ENCODE measurements around the gene CNTROB.

CNTROB gene

DNA sequence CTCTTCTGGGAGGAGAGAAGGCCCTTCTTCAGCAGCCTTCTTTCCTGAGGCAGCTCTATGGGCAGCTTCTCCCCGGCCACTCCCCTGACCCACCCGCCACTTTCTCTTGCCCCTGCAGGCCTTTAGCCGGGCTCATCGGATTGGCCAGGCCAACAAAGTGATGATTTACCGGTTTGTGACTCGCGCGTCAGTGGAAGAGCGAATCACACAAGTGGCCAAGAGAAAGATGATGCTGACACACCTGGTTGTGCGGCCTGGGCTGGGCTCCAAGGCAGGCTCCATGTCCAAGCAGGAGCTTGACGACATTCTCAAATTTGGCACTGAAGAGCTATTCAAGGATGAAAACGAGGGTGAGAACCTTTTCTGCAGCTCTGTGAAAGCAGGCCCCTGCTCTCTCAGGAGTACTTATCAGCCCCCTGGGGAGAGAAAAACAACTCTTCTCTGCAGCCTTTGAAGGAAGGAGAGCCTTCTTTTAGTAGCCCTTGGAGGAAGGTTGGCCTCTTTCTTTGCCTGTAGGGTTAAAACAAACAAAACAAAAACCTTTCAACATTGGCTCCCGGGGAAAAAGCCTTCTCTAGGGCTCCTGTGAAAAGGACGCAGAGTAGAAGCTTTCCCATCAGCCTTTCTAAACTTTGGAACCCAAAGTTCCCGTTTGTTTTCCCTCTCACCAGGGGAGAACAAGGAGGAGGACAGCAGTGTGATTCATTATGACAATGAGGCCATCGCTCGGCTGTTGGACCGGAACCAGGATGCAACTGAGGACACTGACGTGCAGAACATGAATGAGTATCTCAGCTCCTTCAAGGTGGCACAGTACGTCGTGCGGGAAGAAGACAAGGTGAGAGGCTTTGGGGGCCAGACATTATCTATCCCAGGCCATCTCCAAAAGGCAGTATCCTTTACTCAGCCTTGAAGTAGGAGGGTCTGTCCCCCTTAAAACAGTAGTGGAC, 28.6 kb upstream of the CNTROB start:
- no peak for DNase-seq (ENCODE audit: low read depth, low spot score)

DNA sequence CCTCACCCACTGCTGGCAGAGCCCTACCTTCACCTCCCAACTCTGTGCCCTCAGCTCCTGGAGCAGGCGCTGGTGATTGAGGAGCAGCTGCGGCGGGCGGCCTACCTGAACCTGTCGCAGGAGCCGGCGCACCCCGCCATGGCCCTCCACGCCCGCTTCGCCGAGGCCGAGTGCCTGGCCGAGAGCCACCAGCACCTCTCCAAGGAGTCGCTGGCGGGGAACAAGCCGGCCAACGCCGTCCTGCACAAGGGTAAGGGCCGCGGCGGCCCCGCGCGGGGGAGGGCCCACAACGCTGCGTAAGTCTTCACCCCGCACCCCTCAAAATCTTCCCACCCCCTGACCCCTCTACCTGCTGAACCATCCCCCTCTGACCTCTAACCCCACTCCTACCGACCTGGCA, 22.9 kb upstream of the CNTROB start:
- no peak for DNase-seq (ENCODE audit: low read depth, low spot score)

DNA sequence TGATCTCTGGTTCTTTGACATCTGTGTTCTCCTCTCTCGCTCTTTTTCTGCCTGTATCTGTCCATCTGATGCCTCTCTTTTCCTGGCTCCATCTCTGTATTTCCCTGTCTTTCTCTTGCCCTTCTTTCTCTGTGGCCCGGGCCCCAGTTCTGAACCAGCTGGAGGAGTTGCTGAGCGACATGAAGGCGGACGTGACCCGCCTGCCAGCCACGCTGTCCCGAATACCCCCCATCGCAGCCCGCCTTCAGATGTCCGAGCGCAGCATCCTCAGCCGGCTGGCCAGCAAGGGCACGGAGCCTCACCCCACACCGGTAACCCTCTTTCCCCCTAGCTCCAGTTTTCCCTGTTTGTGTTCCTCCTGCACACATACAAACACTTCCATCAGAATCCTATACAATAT, 21.7 kb upstream of the CNTROB start:
- DNase-seq (ENCODE audit: low read depth, low spot score) = no peak

GRCh38 chr17:7910711-7911110, 21.3 kb upstream of the CNTROB start:
- DNase-seq (ENCODE audit: low read depth, low spot score) = no peak

DNA sequence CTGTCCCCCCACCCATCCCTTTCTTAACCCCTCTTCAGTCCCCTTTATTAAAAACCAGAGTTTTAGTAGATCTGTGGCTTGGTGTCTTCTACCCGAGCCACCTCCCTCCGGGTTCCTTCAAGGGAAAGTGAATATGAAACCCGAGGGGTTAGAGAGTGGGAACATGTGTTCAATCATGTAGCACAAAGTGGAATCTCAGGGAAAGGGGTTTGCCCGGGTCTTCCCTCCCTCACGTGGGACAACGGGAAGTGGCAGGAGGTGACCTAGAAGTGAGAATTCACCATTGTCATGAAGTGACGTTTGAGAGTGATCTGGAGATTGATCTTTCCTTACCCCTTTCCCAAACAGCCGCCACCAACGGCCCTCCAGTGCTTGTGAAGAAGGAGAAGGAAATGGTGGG, 20.9 kb upstream of the CNTROB start:
- DNase-seq (ENCODE audit: low read depth, low spot score) = no peak

GRCh38 chr17:7912927-7913524, 19.0 kb upstream of the CNTROB start:
- DNase-seq (ENCODE audit: low read depth, low spot score) = no peak

DNA sequence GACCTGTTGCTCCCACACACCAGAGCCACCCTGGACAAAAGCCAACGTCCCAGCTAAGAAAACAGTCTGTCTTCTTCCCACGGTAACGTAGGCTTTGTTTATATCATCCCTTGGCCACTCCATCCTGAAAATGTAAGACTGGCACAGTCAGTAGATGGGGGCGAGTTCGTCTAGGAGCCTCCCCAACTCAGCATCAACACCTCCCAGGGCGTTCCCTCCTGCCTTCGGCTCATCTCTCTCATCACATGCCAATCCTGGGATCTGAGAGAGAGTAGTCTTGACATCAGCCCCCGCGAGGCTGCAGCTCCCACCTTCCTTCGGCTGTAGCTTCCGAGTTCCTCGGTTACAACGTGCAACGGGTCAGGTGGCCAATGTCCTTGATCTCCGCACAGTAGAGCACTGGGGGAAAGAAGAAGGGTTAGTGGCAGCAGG, 16.8 kb upstream of the CNTROB start:
- no peak for DNase-seq (ENCODE audit: low read depth, low spot score)

DNA sequence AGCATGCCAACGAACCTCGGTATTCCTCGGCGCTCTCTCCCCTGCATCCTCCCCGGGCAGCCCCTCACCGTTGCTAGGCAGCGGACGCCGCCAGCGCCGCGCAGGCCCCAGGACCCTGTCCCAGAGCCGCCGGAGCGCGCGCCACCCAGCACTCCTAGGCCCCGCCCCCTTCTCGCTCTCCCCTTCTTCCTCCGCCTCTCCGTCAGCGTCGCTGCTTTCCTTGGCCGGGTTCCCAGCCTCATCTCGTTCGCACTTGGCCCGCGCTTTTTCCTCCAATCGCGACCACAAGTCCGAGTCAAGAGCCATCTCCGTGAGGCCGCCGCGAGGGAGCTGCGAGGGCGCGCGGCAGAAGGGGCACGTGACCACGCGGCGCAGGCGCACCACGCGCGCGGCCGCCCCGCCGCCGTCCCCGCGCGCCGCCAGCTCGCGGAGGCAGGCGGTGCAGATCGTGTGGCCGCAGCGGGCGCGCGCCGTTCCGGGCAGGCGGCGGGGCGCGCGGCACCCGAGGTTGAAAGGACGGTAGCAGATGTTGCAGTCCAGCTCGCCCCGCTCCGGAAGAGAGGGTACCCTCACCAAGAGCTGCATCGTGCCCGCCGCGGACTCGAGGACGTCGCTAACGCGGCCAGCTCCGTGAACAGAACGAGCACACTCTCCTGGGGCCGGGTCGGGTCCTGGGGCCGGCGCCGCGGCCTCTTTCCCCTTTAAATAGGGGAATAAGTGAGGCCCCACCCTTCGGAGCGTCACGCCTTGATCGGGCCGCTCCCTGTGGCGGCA, 16.2 kb upstream of the CNTROB start, which contains the start of gene RNF227:
Gene RNF227, minus strand, starts transcription at position 679 of the 774 bp plus-strand sequence. Its CDS starts 94 bp downstream, at position 585.
- DNase-seq (ENCODE audit: low read depth, low spot score) = peak; percentile 67

GRCh38 chr17:7916385-7916682, 15.7 kb upstream of the CNTROB start:
- DNase-seq (ENCODE audit: low read depth, low spot score) = no peak

DNA sequence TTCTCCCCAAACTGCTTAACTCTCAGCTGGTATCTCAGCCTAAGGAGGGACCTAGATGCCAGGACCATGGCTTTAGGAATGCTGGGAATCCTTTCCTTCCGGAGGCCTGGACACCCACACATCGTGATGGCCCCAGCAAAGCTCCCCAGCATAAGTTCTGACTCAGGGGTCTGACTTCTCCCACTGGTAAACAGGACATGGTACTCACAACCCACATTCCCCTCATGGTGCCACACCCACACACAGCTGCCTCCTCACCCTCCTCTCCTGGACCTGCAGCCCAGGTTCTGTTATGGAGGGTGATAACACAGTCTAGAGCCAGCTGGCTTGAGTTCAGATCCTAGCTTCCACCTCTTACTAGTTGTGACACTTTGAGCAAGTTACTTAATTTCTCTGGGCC, 15.2 kb upstream of the CNTROB start:
- DNase-seq (ENCODE audit: low read depth, low spot score) = no peak

DNA sequence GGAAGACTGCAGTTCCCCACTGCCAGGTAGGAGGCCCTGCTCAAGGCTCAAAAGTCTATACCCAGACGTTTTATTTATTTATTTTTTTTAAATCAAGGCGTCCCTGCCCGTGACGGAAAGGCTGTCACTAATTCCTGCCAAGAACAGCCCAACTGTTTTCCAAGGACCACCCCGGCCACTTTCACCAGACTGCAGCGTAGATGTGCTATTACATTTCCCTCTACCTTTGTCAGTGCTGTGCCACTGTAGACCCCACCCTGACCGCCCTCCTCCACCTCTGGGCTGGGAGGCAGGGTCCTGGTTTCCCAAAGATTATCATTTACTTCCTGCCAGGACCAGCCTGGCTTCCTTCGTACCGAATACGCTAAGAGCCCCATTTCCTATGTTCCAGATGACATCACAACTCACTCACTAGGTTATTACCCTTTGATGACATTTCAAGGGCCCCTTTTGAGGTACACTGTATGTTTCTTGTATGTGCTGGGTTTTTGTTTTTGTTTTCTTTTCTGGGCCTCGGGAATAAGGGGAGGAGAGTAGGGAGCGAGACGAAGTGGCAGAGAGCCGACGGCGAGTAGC, 9.6 kb upstream of the CNTROB start:
- no peak for DNase-seq (ENCODE audit: low read depth, low spot score)

DNA sequence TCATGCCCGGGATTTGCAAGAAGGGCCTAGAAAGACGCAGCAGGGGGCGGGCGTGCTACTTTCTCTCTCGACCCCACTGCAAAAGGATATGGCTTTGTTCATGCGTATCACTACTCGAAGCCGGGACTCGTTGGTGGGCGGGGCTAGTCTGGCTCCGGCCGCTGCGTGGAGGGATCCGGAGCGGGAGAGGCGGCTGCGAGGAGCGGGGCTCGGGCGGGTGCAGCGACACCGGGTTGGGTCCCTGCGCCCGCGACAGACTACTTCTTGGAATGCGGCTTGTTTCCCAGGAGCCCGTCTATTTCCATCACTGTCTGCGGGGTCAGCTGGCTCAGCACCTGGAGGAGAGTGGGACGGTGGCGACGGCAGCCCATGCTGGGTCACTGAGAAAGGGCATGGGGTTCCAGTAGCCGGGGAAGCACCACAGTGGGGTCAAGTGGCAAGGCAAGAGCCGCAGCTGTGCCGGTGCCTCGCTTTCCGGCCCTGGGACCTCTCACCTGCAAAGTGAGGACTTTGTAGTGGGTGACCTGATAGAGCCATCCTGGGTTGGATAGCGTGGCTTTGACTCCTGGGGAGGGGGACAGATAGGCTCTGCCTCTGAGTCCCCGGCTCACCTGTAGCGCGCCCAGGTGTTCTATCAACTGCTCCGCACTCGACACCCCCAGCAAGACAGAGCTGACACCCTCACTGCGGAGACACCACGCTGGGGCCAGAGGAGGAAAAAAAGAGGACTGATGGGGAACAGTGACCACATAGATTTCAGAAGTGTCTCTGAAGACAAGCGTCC, 9.0 kb upstream of the CNTROB start:
- DNase-seq (ENCODE audit: low read depth, low spot score) = peak; percentile 77

DNA sequence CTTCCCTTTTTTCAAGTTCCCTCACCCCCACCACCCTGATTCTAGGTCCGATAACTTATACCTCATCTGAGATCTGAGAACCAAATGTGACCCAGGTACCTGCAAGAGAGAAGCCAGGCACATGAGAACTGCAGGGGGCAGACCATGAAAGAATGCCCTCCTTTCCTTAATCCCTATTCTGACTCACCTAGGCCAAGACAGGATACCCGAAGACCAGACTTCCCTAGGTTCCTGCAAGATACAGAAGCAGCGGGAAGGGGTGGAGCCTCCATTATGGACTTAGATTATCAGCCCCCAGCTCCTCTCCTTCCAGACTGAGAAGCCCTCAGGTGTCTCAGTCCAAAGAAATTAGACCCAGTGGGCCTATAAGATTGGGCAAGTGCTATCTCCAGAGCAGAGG, 4.4 kb upstream of the CNTROB start:
- DNase-seq (ENCODE audit: low read depth, low spot score) = no peak

GRCh38 chr17:7929158-7930023, 2.6 kb upstream of the CNTROB start, which contains the start of gene KCNAB3:
Gene KCNAB3 (minus strand): TSS chr17:7929856. CDS start chr17:7929435, 421 bp downstream.
- no peak for DNase-seq (ENCODE audit: low read depth, low spot score)

- no peak for DNase-seq (ENCODE audit: low read depth, low spot score)
Measured at GRCh38 chr17:7930841-7931631, 970 bp upstream of the CNTROB start.

DNA sequence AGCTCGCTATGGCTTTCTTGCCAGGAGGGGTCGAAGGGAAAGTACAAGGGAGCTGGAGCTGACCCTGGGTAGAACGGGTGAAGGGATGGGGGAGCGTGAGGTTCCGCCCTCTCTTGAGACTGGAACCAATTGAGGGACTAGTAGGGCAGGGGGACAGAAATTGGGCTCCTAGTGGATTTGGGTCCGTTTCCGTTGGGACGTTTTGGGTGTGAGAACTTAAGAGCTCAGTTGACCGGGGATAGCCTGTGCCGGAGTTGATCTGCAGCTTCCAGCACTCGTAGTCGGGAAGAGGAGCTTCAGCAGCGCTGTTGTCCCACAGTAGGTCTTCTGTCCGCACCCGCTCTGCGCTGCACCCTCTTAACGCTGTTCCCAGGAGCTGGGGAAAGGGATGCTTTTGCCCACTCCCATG, 481 bp downstream of the CNTROB start:
- no peak for DNase-seq (ENCODE audit: low read depth, low spot score)

DNA sequence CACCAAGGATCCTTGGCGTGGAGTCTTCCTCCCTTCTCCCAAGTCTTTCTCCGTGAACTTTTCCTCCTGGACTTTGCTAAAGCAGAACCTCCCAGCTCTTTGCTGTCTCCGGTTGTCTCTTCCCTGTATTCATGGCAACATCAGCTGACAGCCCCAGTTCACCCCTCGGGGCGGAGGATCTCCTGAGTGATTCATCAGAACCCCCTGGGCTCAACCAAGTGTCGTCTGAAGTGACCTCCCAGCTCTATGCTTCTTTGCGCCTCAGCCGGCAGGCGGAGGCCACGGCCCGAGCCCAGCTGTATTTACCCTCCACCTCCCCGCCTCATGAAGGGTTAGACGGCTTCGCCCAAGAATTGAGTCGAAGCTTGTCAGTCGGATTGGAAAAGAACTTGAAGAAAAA, 943 bp downstream of the CNTROB start:
- no peak for DNase-seq (ENCODE audit: low read depth, low spot score)

GRCh38 chr17:7935859-7936258, 3.9 kb downstream of the CNTROB start:
- DNase-seq (ENCODE audit: low read depth, low spot score) = no peak

- no peak for DNase-seq (ENCODE audit: low read depth, low spot score)
Measured at GRCh38 chr17:7940034-7940433, 8.0 kb downstream of the CNTROB start.
